Measurements from ENCODE around the gene LY6G5B. TPM values are rescaled to one million over a fixed set of nuclear protein-coding genes. Genes with fewer than 3 reads are reported as not detected.

Gene LY6G5B
- total RNA-seq, 1 donor from 2014 or later: 2.7 TPM

Other genes with a start within 250 kb of the LY6G5B start
- gene MICB, start 171.8 kb upstream of the LY6G5B start, total RNA-seq: 25.7 and 26.2 TPM in 2 replicates
- gene MCCD1, start 141.0 kb upstream of the LY6G5B start, total RNA-seq: not detected in 2 replicates
- gene DDX39B, start 128.0 kb upstream of the LY6G5B start, total RNA-seq: 564 and 622 TPM in 2 replicates
- gene ATP6V1G2, start 123.4 kb upstream of the LY6G5B start, total RNA-seq: 0.18 and 0.58 TPM in 2 replicates
- gene NFKBIL1, start 122.4 kb upstream of the LY6G5B start, total RNA-seq: 22.0 and 28.5 TPM in 2 replicates
- not detected in 2 replicates for gene LTA, start 97.7 kb upstream of the LY6G5B start, total RNA-seq
- gene TNF, start 94.4 kb upstream of the LY6G5B start, total RNA-seq: not detected in 2 replicates
- not detected in 2 replicates for gene LTB, start 87.6 kb upstream of the LY6G5B start, total RNA-seq
- not detected in 2 replicates for gene LST1, start 83.7 kb upstream of the LY6G5B start, total RNA-seq
- gene NCR3, start 77.0 kb upstream of the LY6G5B start, total RNA-seq: not detected in 2 replicates
- gene AIF1, start 54.7 kb upstream of the LY6G5B start, total RNA-seq: not detected in 2 replicates
- 77.8 and 81.9 TPM in 2 replicates for gene PRRC2A, start 49.3 kb upstream of the LY6G5B start, total RNA-seq
- gene BAG6, start 17.3 kb upstream of the LY6G5B start, total RNA-seq: 241 and 292 TPM in 2 replicates
- 1.4 and 1.7 TPM in 2 replicates for gene APOM, start 14.1 kb upstream of the LY6G5B start, total RNA-seq
- gene C6orf47, start 9.2 kb upstream of the LY6G5B start, total RNA-seq: 17.0 and 20.9 TPM in 2 replicates
- gene GPANK1, start 5.0 kb upstream of the LY6G5B start, total RNA-seq: 12.4 and 16.1 TPM in 2 replicates
- gene CSNK2B, start 3.9 kb upstream of the LY6G5B start, total RNA-seq: 281 and 300 TPM in 2 replicates
- 0.29 and 1.1 TPM in 2 replicates for gene LY6G5C, start 11.1 kb downstream of the LY6G5B start, total RNA-seq
- 41.6 and 52.5 TPM in 2 replicates for gene ABHD16A, start 33.3 kb downstream of the LY6G5B start, total RNA-seq
- not detected in 2 replicates for gene LY6G6F, start 36.9 kb downstream of the LY6G5B start, total RNA-seq
- not detected in 2 replicates for gene LY6G6D, start 45.4 kb downstream of the LY6G5B start, total RNA-seq
- not detected in 2 replicates for gene LY6G6C, start 51.8 kb downstream of the LY6G5B start, total RNA-seq
- not detected in 2 replicates for gene MPIG6B, start 53.4 kb downstream of the LY6G5B start, total RNA-seq
- 63.1 and 65.7 TPM in 2 replicates for gene DDAH2, start 59.3 kb downstream of the LY6G5B start, total RNA-seq
- 1,096 and 1,127 TPM in 2 replicates for gene CLIC1, start 66.6 kb downstream of the LY6G5B start, total RNA-seq
- 7.8 and 16.7 TPM in 2 replicates for gene MSH5, start 70.0 kb downstream of the LY6G5B start, total RNA-seq
- 1.8 and 2.3 TPM in 2 replicates for gene SAPCD1, start 92.7 kb downstream of the LY6G5B start, total RNA-seq
- gene VWA7, start 107.4 kb downstream of the LY6G5B start, total RNA-seq: under 0.01 TPM in 1 of 2 replicates, not detected in the other
- gene VARS1, start 125.8 kb downstream of the LY6G5B start, total RNA-seq: 102 and 105 TPM in 2 replicates
- gene LSM2, start 137.0 kb downstream of the LY6G5B start, total RNA-seq: 85.3 and 118 TPM in 2 replicates
- 0.29 and 0.35 TPM in 2 replicates for gene HSPA1L, start 145.3 kb downstream of the LY6G5B start, total RNA-seq
- gene HSPA1A, start 145.6 kb downstream of the LY6G5B start, total RNA-seq: 38.1 and 41.2 TPM in 2 replicates
- 59.4 and 73.5 TPM in 2 replicates for gene HSPA1B, start 157.8 kb downstream of the LY6G5B start, total RNA-seq
- 71.2 and 73.9 TPM in 2 replicates for gene NEU1, start 192.8 kb downstream of the LY6G5B start, total RNA-seq
- 0.18 TPM in 1 of 2 replicates, not detected in the other for gene SLC44A4, start 209.0 kb downstream of the LY6G5B start, total RNA-seq
- gene EHMT2, start 227.7 kb downstream of the LY6G5B start, total RNA-seq: 44.7 and 47.9 TPM in 2 replicates
- gene ZBTB12, start 232.1 kb downstream of the LY6G5B start, total RNA-seq: 2.0 and 2.3 TPM in 2 replicates